Neuronal stem cell (in vitro differentiated cells): ENCODE results near the gene PHKG2.

Experiments
- DNase-seq: peaks from one replicate; pipeline ENCODE4 v3.0.0-alpha.2; 2013; ENCODE audit warnings: low spot score
- H2AFZ ChIP-seq: one replicate; pipeline ENCODE4 v1.6.1; 2013; ENCODE audit warnings: mild to moderate bottlenecking, low read length, inconsistent platforms
- H2AK5ac ChIP-seq: 2 replicates; pipeline ENCODE4 v1.6.1; 2013; ENCODE audit warnings: low read depth, mild to moderate bottlenecking, inconsistent platforms, low read length, moderate library complexity, mixed read lengths
- H2BK120ac ChIP-seq: 2 replicates; pipeline ENCODE4 v1.6.1; 2013; ENCODE audit warnings: low read depth, mild to moderate bottlenecking, inconsistent platforms, low read length, moderate library complexity, mixed read lengths
- H2BK12ac ChIP-seq: one replicate; pipeline ENCODE4 v1.6.1; 2013; ENCODE audit warnings: low read length, inconsistent platforms
- H2BK15ac ChIP-seq: 2 replicates; pipeline ENCODE4 v1.6.1; 2013; ENCODE audit warnings: mild to moderate bottlenecking, low read length, inconsistent platforms, mixed read lengths
- H2BK5ac ChIP-seq: one replicate; pipeline ENCODE4 v1.6.1; 2013; ENCODE audit warnings: inconsistent platforms, mild to moderate bottlenecking, low read length, moderate library complexity
- H3K14ac ChIP-seq: one replicate; pipeline ENCODE4 v1.6.1; 2013; ENCODE audit warnings: low read length, inconsistent platforms
- H3K18ac ChIP-seq: 2 replicates; pipeline ENCODE4 v1.6.1; 2013; ENCODE audit warnings: low read length, inconsistent platforms
- H3K23ac ChIP-seq: 2 replicates; pipeline ENCODE4 v1.6.1; 2013; ENCODE audit warnings: low read depth, mild to moderate bottlenecking, mixed read lengths, low read length, inconsistent platforms; ENCODE audit not compliant: poor library complexity
- H3K27ac ChIP-seq: replicated peaks from 3 replicates; pipeline ENCODE4 v1.5.1; 2013; ENCODE audit warnings: low read length, inconsistent platforms
- H3K27me3 ChIP-seq, 3 experiments: 2 replicates each; pipeline ENCODE4 v1.6.1; 2013; ENCODE audit warnings: low read length in 3 of 3, mild to moderate bottlenecking in 2 of 3, inconsistent platforms in 1 of 3, low read depth in 1 of 3, mixed read lengths in 1 of 3, moderate library complexity in 1 of 3; ENCODE audit not compliant: control insufficient read depth in 3 of 3, insufficient read depth in 3 of 3
- H3K36me3 ChIP-seq, 2 donors: replicated peaks in 1 of 2; 2 replicates each; pipeline ENCODE4 v1.6.1; 2013; ENCODE audit warnings: low read length in 2 of 2; ENCODE audit not compliant: control insufficient read depth in 2 of 2, insufficient read depth in 2 of 2
- H3K4ac ChIP-seq: 2 replicates; pipeline ENCODE4 v1.6.1; 2013; ENCODE audit warnings: inconsistent platforms, mild to moderate bottlenecking, low read length, moderate library complexity
- H3K4me1 ChIP-seq, 2 donors: 1 replicate in 1 of 2; 2 replicates in 1 of 2; pipeline ENCODE4 v1.6.1; 2013; ENCODE audit warnings: low read length in 2 of 2, low read depth in 1 of 2; ENCODE audit not compliant: control insufficient read depth in 2 of 2, insufficient read depth in 1 of 2
- H3K4me2 ChIP-seq: one replicate; pipeline ENCODE4 v1.6.1; 2013; ENCODE audit warnings: mild to moderate bottlenecking, low read length, inconsistent platforms; ENCODE audit not compliant: insufficient read depth, poor library complexity, severe bottlenecking
- H3K4me3 ChIP-seq, 2 donors: 2 replicates each; pipeline ENCODE4 v1.5.1; 2013; ENCODE audit warnings: low read length in 2 of 2, mild to moderate bottlenecking in 2 of 2, inconsistent platforms in 1 of 2, moderate library complexity in 1 of 2
- H3K79me1 ChIP-seq: one replicate; pipeline ENCODE4 v1.6.1; 2013; ENCODE audit warnings: low read depth, mild to moderate bottlenecking, inconsistent platforms, low read length, moderate library complexity
- H3K9ac ChIP-seq: one replicate; pipeline ENCODE4 v1.6.1; 2013; ENCODE audit warnings: mild to moderate bottlenecking, low read depth, low read length, inconsistent platforms; ENCODE audit not compliant: poor library complexity
- H3K9me3 ChIP-seq, 2 donors: replicated peaks in 1 of 2; 2 replicates each; pipeline versions ENCODE3 to v1.6.1; 2013; ENCODE audit warnings: low read length in 2 of 2, mild to moderate bottlenecking in 2 of 2, inconsistent platforms in 1 of 2, low read depth in 1 of 2, mixed read lengths in 1 of 2, moderate library complexity in 1 of 2; ENCODE audit not compliant: control insufficient read depth in 2 of 2, insufficient read depth in 1 of 2
- H4K8ac ChIP-seq: one replicate; pipeline ENCODE4 v1.6.1; 2013; ENCODE audit warnings: low read depth, mild to moderate bottlenecking, inconsistent platforms, low read length, moderate library complexity
- H4K91ac ChIP-seq: one replicate; pipeline ENCODE4 v1.6.1; 2013; ENCODE audit warnings: low read length, low read depth, mild to moderate bottlenecking, inconsistent platforms; ENCODE audit not compliant: poor library complexity
- WGBS, 2 donors: extraction: QIAGEN DNeasy Blood & Tissue Kit; methylation state at CpG; one replicate each; pipeline ENCODE4 v1.1.7; 2013; ENCODE audit warnings: missing lambda C conversion rate in 2 of 2, mixed read lengths in 1 of 2; ENCODE audit not compliant: insufficient read length in 2 of 2, insufficient replicate concordance in 1 of 2; ENCODE audit errors: extremely low coverage in 2 of 2; 5-methylcytosine and 5-hydroxymethylcytosine counted together

The PHKG2 gene

GRCh38 chr16:30740364-30741251, 7.6 kb upstream of the PHKG2 start:
- Histone ChIP-seq H2BK15ac (no peak overlapping the region), H3K27me3 (no peaks in the 10 kb centered on the region), H2BK120ac (no peak overlapping the region), H4K8ac (no peak overlapping the region), H2BK5ac (no peak overlapping the region), H2BK12ac (no peak overlapping the region), H2AFZ (no peak overlapping the region), H3K27ac (no peak overlapping the region), H3K9me3 (no peaks in the 10 kb centered on the region), H3K4me3 (no peak overlapping the region), H2AK5ac (no peak overlapping the region), H3K4me2 (no peak overlapping the region), H3K79me1 (peaks cover 8% of the 10 kb centered on the region), H3K23ac (peak overlapping the region; percentile 83), H3K4me1 (no peaks in the 10 kb centered on the region), H3K36me3 (peaks cover 43 to 96% of the 10 kb centered on the region in 2 donors), H3K4ac (no peak overlapping the region), H4K91ac (no peak overlapping the region), H3K9ac (no peak overlapping the region), H3K14ac (no peak overlapping the region), H3K18ac (no peak overlapping the region)
- WGBS, 2 donors: no CpG with 5 or more reads among the region's 8 CpGs
- DNase-seq: no peak

GRCh38 chr16:30741461-30741914, 6.7 kb upstream of the PHKG2 start:
- H2BK5ac ChIP-seq: no peak overlapping the region
- no peak overlapping the region for H3K4ac ChIP-seq
- no peak overlapping the region for H3K14ac ChIP-seq
- no CpG with 5 or more reads among the region's 6 CpGs for WGBS, 2 donors
- no peak overlapping the region for H2BK15ac ChIP-seq
- no peak overlapping the region for H3K27ac ChIP-seq
- H2BK120ac ChIP-seq: no peak overlapping the region
- no peak overlapping the region for H4K91ac ChIP-seq
- H3K4me2 ChIP-seq: no peak overlapping the region
- no peak overlapping the region for H4K8ac ChIP-seq
- peak overlapping the region in 1 of 2 donors; percentile 5 for H3K4me3 ChIP-seq
- no peak overlapping the region for H2AK5ac ChIP-seq
- H3K36me3 ChIP-seq: peaks cover 34 to 87% of the 10 kb centered on the region in 2 donors
- no peak for DNase-seq
- no peaks in the 10 kb centered on the region for H3K27me3 ChIP-seq
- H3K9me3 ChIP-seq: no peaks in the 10 kb centered on the region
- H3K9ac ChIP-seq: no peak overlapping the region
- H3K23ac ChIP-seq: no peak overlapping the region
- H2AFZ ChIP-seq: no peak overlapping the region
- peaks cover 8% of the 10 kb centered on the region for H3K79me1 ChIP-seq
- H3K4me1 ChIP-seq: no peaks in the 10 kb centered on the region
- H3K18ac ChIP-seq: no peak overlapping the region
- H2BK12ac ChIP-seq: no peak overlapping the region

DNA sequence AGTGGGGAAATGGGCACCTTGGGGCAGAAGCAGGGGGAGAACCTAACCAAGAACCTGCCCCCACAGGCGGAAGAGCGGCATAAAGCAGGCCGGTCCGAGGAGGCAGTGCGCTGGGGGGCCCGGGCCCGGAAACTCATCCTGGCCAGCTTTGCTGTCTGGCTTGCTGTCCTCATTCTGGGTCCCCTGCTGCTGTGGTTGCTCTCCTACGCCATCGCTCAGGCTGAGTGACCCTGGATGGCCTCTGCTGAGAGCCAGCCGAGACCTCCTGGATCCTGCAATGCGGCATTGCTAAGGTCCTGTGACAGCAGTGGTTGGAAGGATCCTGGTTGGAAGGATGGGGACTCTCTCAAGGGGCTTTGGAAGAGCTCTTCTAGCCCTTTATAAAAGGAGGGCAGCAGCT, 4.5 kb upstream of the PHKG2 start:
- DNase-seq: no peak
- no peak overlapping the region for H4K91ac ChIP-seq
- H2AFZ ChIP-seq: no peak overlapping the region
- H3K4me3 ChIP-seq: no peak overlapping the region
- H2AK5ac ChIP-seq: no peak overlapping the region
- H3K18ac ChIP-seq: no peak overlapping the region
- H2BK5ac ChIP-seq: no peak overlapping the region
- no peak overlapping the region for H3K4me2 ChIP-seq
- no peaks in the 10 kb centered on the region for H3K27me3 ChIP-seq
- no CpG with 5 or more reads among the region's 11 CpGs for WGBS, 2 donors
- H3K23ac ChIP-seq: no peak overlapping the region
- no peak overlapping the region for H2BK15ac ChIP-seq
- no peak overlapping the region for H3K14ac ChIP-seq
- no peaks in the 10 kb centered on the region for H3K4me1 ChIP-seq
- no peaks in the 10 kb centered on the region for H3K9me3 ChIP-seq
- H2BK12ac ChIP-seq: no peak overlapping the region
- no peak overlapping the region for H3K27ac ChIP-seq
- H4K8ac ChIP-seq: no peak overlapping the region
- H3K4ac ChIP-seq: no peak overlapping the region
- no peak overlapping the region for H2BK120ac ChIP-seq
- peak overlapping the region; percentile 30 for H3K9ac ChIP-seq
- peaks cover 17 to 65% of the 10 kb centered on the region in 2 donors for H3K36me3 ChIP-seq
- H3K79me1 ChIP-seq: peaks cover 6% of the 10 kb centered on the region

DNA sequence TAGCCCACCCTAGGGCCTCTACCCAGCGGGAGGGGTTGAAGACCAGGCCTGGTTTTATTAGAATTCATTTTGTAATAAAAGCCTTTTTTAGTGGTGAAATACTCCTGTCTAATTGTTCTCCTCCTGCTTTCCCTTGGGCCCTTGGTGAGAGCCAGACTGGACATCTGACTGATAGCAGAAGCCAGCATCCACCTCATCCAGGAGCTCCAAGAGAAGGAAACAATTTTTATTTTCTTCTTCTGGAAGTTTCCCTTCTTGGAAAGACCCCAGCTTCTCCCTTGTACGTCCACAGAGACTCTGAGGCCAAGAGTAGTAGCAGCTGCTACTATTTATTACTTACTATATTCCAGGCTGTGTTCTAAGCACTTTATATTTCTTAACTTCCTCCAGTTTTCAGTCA, 4.0 kb upstream of the PHKG2 start:
- H3K4me2 ChIP-seq: no peak overlapping the region
- no peaks in the 10 kb centered on the region for H3K4me1 ChIP-seq
- H3K9ac ChIP-seq: no peak overlapping the region
- no peak overlapping the region for H3K27ac ChIP-seq
- no peak overlapping the region for H2BK12ac ChIP-seq
- no peak overlapping the region for H3K4me3 ChIP-seq
- no peak overlapping the region for H2BK120ac ChIP-seq
- no peak for DNase-seq
- H3K9me3 ChIP-seq: no peaks in the 10 kb centered on the region
- no peak overlapping the region for H4K8ac ChIP-seq
- H3K23ac ChIP-seq: no peak overlapping the region
- H3K27me3 ChIP-seq: no peaks in the 10 kb centered on the region
- H2BK15ac ChIP-seq: no peak overlapping the region
- no peak overlapping the region for H2BK5ac ChIP-seq
- H2AFZ ChIP-seq: no peak overlapping the region
- WGBS, 2 donors: no CpG with 5 or more reads among the region's 2 CpGs
- no peak overlapping the region for H3K18ac ChIP-seq
- no peak overlapping the region for H3K4ac ChIP-seq
- H3K14ac ChIP-seq: no peak overlapping the region
- H2AK5ac ChIP-seq: no peak overlapping the region
- peaks cover 15 to 60% of the 10 kb centered on the region in 2 donors for H3K36me3 ChIP-seq
- H4K91ac ChIP-seq: no peak overlapping the region
- peaks cover 4% of the 10 kb centered on the region for H3K79me1 ChIP-seq
